Breast epithelium (tissue), 3 donors: ENCODE measurements around the gene WDR54.

Experiments used
- POLR2A ChIP-seq: fragments of 450-650 bp; IDR thresholded peaks from one replicate; pipeline ENCODE4 v1.6.1; 2016; ENCODE audit warnings: antibody characterized with exemption, mild to moderate bottlenecking, moderate library complexity
- POLR2AphosphoS5 ChIP-seq, 3 donors: sonication (generic); formaldehyde crosslinking; IDR thresholded peaks; one replicate each; pipeline ENCODE4 v1.6.1; 2017; ENCODE audit warnings: antibody characterized with exemption in 3 of 3
- TF ChIP-seq, protein P1 (sequence below), 3 donors: fragments of 450-650 bp; IDR thresholded peaks; one replicate each; pipeline ENCODE4 v1.5.1; 2016 to 2017; ENCODE audit warnings: antibody characterized with exemption in 3 of 3, mild to moderate bottlenecking in 3 of 3, moderate library complexity in 3 of 3

DNA sequence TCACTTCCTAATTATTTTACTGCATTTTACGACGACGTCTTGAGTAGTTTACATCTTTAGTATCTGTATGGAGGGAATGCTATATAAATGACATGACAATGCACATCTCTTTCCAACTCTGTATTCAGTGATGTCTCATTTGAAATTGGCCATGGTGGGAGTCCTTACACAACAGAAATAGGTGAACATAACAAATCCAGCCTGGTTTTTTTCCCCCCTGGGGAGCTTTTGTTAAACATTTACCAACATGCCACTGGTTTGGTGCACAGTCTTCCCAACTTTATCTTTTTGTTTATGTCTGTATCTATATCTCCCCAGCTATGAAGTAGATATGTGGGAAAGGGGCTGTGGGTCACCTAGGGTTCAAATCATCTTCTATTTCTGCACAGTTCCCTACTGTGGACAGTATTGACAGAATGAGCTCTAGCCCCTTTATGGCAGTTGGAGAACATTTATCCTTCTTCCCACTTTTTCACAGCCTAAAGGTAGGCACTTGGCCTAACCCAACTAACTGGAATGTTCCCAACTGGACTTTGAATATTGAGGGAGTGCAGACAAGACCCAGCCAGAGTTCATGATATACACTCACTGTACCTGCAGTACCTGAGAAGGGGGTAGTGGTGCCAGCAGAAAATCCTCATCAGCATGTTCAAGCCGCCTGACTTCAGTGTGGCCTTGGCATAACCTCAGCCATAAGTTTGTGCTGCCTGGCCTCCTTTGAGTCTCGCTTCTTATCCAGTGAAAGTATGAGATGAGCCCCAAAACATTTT is 25.9 kb downstream of the WDR54 start:
- TF ChIP-seq, protein P1, sequence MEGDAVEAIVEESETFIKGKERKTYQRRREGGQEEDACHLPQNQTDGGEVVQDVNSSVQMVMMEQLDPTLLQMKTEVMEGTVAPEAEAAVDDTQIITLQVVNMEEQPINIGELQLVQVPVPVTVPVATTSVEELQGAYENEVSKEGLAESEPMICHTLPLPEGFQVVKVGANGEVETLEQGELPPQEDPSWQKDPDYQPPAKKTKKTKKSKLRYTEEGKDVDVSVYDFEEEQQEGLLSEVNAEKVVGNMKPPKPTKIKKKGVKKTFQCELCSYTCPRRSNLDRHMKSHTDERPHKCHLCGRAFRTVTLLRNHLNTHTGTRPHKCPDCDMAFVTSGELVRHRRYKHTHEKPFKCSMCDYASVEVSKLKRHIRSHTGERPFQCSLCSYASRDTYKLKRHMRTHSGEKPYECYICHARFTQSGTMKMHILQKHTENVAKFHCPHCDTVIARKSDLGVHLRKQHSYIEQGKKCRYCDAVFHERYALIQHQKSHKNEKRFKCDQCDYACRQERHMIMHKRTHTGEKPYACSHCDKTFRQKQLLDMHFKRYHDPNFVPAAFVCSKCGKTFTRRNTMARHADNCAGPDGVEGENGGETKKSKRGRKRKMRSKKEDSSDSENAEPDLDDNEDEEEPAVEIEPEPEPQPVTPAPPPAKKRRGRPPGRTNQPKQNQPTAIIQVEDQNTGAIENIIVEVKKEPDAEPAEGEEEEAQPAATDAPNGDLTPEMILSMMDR (IDR thresholded peaks at IDR 0.05), result no peak
- TF ChIP-seq POLR2A, result no peak
- TF ChIP-seq POLR2AphosphoS5 (IDR thresholded peaks at IDR 0.05), result no peak
